ENCODE results near the gene VIPAS39.

Gene VIPAS39

DNA sequence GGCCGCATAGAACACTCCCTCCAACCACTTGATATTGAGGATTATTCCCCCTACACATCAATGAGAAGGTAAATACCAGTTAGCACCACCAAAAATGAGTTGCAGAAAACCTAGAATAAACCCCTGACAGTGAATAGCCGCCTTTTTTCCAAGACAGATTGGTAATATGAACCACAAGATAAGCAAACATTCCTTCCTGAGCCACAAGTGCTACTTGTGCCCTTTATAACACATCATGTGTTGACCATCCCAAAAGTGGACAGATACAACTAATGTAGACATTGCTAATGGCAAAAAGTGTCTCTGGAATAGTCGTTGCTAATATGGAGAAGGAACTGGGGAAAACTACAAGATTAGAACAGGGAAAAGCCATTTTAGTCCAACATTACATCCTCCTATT, 51.3 kb downstream of the VIPAS39 start:
- no peak for DNase-seq (ENCODE audit: low spot score)

GRCh38 chr14:77403768-77404167, 53.6 kb downstream of the VIPAS39 start:
- no peak for DNase-seq (ENCODE audit: low spot score)

GRCh38 chr14:77400216-77400615, 57.2 kb downstream of the VIPAS39 start:
- no peak for DNase-seq (ENCODE audit: low spot score)

DNA sequence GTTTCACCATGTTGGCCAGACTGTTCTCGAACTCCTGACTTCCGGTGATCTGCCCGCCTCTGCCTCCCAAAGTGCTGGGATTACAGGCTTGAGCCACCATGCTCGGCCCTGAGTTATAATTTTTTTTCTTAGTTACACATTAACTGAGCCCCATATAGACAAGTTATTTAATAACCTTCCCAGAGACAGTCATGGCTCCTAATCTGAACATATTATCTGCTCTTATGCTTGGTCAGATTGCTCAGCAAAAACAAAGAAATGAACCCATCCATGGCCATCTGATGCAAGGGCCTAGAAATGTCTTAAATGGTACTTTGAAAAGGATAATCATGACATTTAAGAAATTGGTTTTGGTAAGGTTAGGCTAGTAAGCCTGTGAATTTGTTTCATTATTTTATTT, 67.2 kb downstream of the VIPAS39 start:
- DNase-seq (ENCODE audit: low spot score), result no peak

GRCh38 chr14:77378701-77379100, 78.7 kb downstream of the VIPAS39 start:
- DNase-seq (ENCODE audit: low spot score), result no peak

DNA sequence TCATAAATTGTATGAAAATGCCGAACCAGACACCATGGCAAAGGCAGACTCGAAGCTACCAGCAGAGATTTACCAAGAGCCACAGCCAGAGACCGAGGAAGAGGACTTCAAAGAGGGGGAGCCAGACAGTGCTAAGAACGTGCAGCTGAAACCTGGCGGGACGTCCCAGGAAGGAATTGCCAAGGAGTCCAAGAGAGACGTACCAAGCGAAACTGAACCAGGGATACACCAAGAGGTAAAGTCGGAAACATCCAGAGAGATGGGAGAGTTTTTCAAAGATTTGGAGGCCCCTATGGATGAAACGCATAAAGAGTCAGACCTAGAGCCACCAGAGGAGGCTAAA, 79.9 kb downstream of the VIPAS39 start:
- no peak for DNase-seq (ENCODE audit: low spot score)

GRCh38 chr14:77376771-77377501, 80.5 kb downstream of the VIPAS39 start, which contains the start of the genes SAMD15 and TMED8:
Gene SAMD15 (plus strand): TSS chr14:77377379. CDS start chr14:77377419, 40 bp downstream.
Gene TMED8 (minus strand): TSS chr14:77377094. CDS start chr14:77377053, 41 bp downstream.
- DNase-seq (ENCODE audit: low spot score), result peak; percentile 79

Small RNA genes lying within 50 kb of the gene (small RNA-seq; reads per million reads assigned to genes)
- gene RF00404, result 0 reads per million in 2 experiments

All from SK-N-DZ (cell line).